HCT116 (cell line): Measurements from ENCODE around the gene KANK4.

Experiments
- CBX3 ChIP-seq: IDR thresholded peaks from 2 replicates; pipeline ENCODE4 v1.6.1; 2012; ENCODE audit warnings: low read depth
- CTCF ChIP-seq, 3 experiments: fragments of 200-600 bp in 1 of 3; sonication (generic) in 1 of 3; IDR thresholded peaks in 2 of 3; conservative IDR thresholded peaks in 1 of 3; 2 replicates each; pipeline ENCODE4 v1.5.1; 2012 to 2017; ENCODE audit warnings: low read depth in 2 of 3, low read length in 2 of 3, antibody characterized with exemption in 1 of 3, borderline replicate concordance in 1 of 3, control low read depth in 1 of 3, mild to moderate bottlenecking in 1 of 3, mixed read lengths in 1 of 3, mixed run types in 1 of 3, moderate library complexity in 1 of 3; ENCODE audit not compliant: insufficient read depth in 1 of 3
- POLR2A ChIP-seq: IDR thresholded peaks from 2 replicates; pipeline ENCODE4 v1.7.0; 2011; ENCODE audit warnings: borderline replicate concordance; ENCODE audit not compliant: insufficient read depth, insufficient read length; ENCODE audit errors: extremely low read depth
- SP1 ChIP-seq: IDR thresholded peaks from 2 replicates; pipeline ENCODE4 v1.6.1; 2012; ENCODE audit warnings: low read depth

DNA sequence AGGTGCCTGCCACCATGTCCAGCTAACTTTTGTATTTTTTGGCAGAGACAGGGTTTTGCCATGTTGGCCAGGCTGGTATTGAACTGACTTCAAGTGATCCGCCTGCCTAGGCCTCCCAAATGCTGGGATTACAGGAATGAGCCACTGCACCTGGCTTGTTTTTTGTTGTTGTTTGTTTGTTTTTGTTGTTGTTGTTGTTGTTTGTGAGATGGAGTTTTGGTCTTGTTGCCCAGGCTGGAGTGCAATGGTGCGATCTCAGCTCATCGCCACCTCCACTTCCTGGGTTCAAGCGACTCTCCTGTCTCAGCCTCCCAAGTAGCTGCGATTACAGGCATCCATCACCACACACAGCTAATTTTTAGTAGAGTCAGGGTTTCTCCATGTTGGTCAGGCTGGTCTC lies 131.7 kb downstream of the KANK4 start:
- no peak for TF ChIP-seq POLR2A
- no peak for TF ChIP-seq CTCF (IDR thresholded peaks at IDR 0.05 in 2 of 3, conservative IDR thresholded peaks at IDR 0.05 in 1 of 3; ENCODE audit: borderline replicate concordance in 1 of 3, insufficient read depth in 1 of 3, low read depth in 2 of 3, low read length in 2 of 3)
- no peak for TF ChIP-seq CBX3
- no peak for TF ChIP-seq SP1
